ENCODE results near the gene BMPR1B. TPM values are rescaled to one million over a fixed set of nuclear protein-coding genes. Genes with fewer than 3 reads are reported as not detected.

Gene BMPR1B
- total RNA-seq, 4 donors from 2014 or later: 0.17 to 0.88 (median 0.35) TPM

DNA sequence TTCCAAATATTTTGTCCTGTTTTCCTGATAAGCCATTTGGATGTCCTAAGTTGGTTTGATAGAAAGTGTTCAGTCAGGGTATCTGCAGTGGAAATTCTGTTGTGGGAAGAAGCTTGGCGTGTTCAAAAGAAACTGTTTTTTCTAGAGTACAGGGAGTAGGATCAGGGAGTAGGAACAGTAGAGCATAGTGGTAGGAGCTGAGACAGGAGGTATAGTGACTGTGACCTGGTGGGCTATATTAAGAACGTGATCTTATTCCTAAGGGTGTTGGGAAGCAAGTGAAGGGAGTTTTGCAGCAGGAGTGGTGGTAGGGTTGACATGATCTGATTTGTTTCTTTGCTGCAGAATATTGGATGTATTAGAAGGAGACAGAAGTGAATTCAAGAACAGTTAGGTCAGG is 348.2 kb downstream of the BMPR1B start:
- TF ChIP-seq, protein P1, sequence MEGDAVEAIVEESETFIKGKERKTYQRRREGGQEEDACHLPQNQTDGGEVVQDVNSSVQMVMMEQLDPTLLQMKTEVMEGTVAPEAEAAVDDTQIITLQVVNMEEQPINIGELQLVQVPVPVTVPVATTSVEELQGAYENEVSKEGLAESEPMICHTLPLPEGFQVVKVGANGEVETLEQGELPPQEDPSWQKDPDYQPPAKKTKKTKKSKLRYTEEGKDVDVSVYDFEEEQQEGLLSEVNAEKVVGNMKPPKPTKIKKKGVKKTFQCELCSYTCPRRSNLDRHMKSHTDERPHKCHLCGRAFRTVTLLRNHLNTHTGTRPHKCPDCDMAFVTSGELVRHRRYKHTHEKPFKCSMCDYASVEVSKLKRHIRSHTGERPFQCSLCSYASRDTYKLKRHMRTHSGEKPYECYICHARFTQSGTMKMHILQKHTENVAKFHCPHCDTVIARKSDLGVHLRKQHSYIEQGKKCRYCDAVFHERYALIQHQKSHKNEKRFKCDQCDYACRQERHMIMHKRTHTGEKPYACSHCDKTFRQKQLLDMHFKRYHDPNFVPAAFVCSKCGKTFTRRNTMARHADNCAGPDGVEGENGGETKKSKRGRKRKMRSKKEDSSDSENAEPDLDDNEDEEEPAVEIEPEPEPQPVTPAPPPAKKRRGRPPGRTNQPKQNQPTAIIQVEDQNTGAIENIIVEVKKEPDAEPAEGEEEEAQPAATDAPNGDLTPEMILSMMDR (IDR thresholded peaks at IDR 0.05; ENCODE audit: low read depth): no peak

DNA sequence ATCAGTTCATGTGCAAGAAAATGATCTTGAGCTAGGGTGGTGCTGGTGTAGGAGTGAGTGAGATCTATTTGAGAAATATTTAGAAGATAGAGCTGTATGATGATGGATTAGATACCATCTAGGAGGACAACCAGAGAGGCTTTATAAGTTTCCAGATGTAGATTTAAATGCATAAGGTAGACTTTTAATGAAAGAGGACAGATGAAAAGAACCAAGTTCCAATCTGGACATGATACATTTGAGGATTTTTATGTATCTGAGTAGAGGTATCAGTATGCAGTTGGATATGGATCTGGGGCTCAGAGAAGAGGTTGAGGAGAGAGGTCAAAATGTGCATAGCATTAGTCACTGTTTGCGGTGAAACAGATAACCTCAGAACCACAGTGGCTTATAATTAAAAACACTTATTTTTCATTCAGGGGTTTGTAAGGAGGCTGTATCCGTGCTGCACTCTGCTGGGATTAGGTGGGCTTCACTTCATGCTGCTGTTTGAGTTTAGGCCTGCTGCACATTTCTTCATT is 348.7 kb downstream of the BMPR1B start:
- TF ChIP-seq, protein P1 (IDR thresholded peaks at IDR 0.05; ENCODE audit: low read depth): no peak

DNA sequence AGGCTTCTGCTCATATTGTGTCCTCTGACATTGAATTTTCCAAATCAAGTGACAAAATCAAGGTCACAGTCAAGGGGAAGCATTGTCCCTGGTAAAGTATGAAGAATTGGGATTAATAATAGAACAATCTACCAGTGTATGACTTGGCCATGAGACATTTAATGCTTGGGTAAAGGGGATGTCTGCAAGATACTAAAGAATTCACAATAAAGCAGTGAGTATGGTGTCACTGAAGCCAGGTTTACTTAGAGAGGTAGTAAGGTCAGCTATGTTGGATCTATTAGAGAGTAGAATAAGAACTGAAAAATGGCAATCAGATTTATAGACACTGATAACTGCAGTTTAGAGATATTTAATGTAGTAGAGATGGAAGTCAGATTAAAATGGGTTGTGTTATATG is 349.2 kb downstream of the BMPR1B start:
- TF ChIP-seq, protein P1 (IDR thresholded peaks at IDR 0.05; ENCODE audit: low read depth): no peak

DNA sequence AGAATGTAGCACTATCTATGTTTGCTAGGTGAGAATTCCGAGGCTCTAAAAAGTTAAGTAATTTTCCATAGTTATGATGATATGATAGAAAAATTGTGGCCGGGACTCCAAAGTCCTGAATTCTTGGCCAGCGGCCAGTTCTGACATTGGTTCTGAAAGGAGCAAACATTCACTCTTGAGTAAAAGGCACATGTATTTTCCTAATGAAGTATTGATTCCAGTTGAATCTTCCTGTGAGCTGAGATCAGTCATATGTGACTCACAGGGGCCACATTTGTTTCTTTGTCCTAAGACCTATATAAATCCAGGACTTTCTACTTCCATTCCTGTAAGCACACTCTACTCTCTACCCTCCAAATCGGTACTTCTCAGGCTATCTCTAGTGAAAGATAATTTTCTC is 349.9 kb downstream of the BMPR1B start:
- TF ChIP-seq, protein P1 (IDR thresholded peaks at IDR 0.05; ENCODE audit: low read depth): no peak

DNA sequence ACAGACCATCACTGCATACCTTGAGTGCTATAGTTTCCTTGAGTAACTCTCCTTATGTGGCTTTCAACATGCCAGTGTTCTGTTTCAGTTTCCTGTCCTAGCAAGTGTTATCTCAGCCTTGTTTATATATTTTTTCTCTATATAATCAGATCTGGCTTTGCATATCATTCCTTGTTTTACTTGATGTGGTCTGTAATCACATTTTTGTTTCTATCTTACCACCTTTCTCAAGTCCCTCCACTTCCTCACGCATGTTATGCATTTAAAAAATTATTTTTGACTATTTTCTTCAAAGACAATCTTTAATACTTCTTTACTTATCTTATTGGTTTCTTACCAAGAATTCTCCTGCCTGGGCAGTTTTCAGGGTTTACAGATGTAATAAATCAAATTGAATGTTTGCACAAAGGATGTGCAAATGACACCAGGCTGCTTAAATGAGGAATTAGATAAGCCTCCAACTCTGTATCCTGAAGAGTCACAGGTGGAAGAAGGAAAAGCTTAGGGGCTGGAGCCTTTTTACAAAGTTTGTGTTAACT is 351.2 kb downstream of the BMPR1B start:
- TF ChIP-seq, protein P1 (IDR thresholded peaks at IDR 0.05; ENCODE audit: low read depth): no peak

DNA sequence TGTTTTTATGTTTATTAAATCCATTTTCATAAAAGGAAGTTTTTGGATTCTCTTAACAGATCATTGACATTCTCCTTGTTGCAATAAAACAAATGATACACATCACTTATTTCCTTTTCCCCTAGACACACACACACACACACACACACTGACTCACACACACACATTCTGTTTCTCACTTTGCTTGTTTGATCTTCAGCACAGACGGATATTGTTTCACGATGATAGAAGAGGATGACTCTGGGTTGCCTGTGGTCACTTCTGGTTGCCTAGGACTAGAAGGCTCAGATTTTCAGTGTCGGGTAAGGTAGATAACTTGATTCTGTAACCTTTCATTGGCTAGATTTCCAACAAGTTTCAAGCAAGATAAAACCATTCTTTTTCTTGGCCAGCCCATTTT is 356.8 kb downstream of the BMPR1B start:
- TF ChIP-seq, protein P1 (IDR thresholded peaks at IDR 0.05; ENCODE audit: low read depth): no peak

DNA sequence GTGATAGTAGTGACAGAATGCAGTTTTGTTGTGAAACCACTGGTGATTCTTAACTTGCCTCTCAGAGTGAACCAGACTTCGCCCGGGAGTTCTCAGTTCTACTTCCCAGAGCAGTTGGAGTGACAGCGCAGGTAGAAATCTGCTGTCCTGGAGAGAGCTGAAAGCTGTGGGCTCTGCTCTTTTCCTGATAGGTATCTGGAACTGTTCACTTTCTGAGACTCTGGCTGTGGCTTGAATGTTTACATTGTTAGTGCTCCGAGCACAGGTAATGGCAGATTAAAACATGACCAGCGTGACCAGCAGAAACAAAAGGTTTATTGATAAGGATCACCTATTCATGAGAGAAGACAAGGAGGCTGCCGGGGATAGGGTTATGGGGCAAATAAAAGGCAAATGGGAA is 360.7 kb downstream of the BMPR1B start:
- TF ChIP-seq, protein P1 (IDR thresholded peaks at IDR 0.05; ENCODE audit: low read depth): no peak

All from subcutaneous adipose tissue (tissue), 4 donors.